ENCODE results near the gene NUAK1.

The NUAK1 gene

DNA sequence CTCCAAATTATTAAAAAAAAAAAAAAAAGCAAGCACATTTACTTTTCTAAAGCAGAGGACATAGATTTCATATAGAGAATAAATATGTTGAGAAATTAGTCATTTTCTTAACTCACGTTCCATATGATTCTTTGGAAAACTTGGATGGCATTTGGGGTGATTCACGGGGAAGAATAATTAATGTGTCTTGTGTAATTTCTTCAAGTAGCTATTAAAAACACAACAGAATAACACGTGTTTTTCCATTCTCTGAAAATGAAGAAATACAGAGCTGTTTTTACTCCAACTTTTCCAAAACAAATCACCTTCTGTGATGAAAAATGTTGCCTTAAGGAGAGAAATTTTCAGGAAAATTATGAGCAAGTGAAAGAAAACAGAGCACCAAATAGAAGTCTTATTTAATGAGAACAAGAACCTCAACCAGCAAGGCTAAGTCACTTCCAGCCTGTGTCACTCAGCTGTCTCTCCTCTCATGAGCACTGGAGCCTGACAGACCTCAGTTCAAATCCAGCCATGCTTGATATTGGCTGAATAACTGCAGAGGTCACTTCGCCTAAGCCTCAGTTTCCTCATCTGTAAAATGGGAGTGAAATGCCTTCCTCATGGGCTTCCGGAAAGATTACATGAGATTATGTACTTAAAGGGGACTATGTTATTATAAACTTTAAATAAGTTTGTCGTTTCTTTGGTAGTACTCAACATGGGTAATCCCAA, 42.8 kb upstream of the NUAK1 start:
- no peak for TF ChIP-seq TCF4 (CRISPR knock-in tag; IDR thresholded peaks at IDR 0.05; ENCODE audit: borderline replicate concordance)
- TF ChIP-seq, protein P1, sequence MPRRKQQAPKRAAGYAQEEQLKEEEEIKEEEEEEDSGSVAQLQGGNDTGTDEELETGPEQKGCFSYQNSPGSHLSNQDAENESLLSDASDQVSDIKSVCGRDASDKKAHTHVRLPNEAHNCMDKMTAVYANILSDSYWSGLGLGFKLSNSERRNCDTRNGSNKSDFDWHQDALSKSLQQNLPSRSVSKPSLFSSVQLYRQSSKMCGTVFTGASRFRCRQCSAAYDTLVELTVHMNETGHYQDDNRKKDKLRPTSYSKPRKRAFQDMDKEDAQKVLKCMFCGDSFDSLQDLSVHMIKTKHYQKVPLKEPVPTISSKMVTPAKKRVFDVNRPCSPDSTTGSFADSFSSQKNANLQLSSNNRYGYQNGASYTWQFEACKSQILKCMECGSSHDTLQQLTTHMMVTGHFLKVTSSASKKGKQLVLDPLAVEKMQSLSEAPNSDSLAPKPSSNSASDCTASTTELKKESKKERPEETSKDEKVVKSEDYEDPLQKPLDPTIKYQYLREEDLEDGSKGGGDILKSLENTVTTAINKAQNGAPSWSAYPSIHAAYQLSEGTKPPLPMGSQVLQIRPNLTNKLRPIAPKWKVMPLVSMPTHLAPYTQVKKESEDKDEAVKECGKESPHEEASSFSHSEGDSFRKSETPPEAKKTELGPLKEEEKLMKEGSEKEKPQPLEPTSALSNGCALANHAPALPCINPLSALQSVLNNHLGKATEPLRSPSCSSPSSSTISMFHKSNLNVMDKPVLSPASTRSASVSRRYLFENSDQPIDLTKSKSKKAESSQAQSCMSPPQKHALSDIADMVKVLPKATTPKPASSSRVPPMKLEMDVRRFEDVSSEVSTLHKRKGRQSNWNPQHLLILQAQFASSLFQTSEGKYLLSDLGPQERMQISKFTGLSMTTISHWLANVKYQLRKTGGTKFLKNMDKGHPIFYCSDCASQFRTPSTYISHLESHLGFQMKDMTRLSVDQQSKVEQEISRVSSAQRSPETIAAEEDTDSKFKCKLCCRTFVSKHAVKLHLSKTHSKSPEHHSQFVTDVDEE (CRISPR knock-in tag; IDR thresholded peaks at IDR 0.05), result no peak
- TF ChIP-seq, protein P2, sequence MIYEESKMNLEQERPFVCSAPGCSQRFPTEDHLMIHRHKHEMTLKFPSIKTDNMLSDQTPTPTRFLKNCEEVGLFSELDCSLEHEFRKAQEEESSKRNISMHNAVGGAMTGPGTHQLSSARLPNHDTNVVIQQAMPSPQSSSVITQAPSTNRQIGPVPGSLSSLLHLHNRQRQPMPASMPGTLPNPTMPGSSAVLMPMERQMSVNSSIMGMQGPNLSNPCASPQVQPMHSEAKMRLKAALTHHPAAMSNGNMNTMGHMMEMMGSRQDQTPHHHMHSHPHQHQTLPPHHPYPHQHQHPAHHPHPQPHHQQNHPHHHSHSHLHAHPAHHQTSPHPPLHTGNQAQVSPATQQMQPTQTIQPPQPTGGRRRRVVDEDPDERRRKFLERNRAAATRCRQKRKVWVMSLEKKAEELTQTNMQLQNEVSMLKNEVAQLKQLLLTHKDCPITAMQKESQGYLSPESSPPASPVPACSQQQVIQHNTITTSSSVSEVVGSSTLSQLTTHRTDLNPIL (CRISPR knock-in tag; IDR thresholded peaks at IDR 0.05; ENCODE audit: low read depth), result no peak
- TF ChIP-seq, protein P3, sequence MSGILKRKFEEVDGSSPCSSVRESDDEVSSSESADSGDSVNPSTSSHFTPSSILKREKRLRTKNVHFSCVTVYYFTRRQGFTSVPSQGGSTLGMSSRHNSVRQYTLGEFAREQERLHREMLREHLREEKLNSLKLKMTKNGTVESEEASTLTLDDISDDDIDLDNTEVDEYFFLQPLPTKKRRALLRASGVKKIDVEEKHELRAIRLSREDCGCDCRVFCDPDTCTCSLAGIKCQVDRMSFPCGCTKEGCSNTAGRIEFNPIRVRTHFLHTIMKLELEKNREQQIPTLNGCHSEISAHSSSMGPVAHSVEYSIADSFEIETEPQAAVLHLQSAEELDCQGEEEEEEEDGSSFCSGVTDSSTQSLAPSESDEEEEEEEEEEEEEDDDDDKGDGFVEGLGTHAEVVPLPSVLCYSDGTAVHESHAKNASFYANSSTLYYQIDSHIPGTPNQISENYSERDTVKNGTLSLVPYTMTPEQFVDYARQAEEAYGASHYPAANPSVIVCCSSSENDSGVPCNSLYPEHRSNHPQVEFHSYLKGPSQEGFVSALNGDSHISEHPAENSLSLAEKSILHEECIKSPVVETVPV (CRISPR knock-in tag; IDR thresholded peaks at IDR 0.05), result no peak
- TF ChIP-seq ARNTL (CRISPR knock-in tag; IDR thresholded peaks at IDR 0.05; ENCODE audit: borderline replicate concordance, low read depth), result no peak
- TF ChIP-seq ZNF70 (CRISPR knock-in tag; IDR thresholded peaks at IDR 0.05), result no peak
- no peak for TF ChIP-seq SNAI2 (CRISPR knock-in tag; IDR thresholded peaks at IDR 0.05)
- TF ChIP-seq ZFP30 (CRISPR knock-in tag; IDR thresholded peaks at IDR 0.05), result no peak
- TF ChIP-seq ZNF565 (CRISPR knock-in tag; conservative IDR thresholded peaks at IDR 0.05; ENCODE audit: low read depth), result no peak
- TF ChIP-seq, protein P4, sequence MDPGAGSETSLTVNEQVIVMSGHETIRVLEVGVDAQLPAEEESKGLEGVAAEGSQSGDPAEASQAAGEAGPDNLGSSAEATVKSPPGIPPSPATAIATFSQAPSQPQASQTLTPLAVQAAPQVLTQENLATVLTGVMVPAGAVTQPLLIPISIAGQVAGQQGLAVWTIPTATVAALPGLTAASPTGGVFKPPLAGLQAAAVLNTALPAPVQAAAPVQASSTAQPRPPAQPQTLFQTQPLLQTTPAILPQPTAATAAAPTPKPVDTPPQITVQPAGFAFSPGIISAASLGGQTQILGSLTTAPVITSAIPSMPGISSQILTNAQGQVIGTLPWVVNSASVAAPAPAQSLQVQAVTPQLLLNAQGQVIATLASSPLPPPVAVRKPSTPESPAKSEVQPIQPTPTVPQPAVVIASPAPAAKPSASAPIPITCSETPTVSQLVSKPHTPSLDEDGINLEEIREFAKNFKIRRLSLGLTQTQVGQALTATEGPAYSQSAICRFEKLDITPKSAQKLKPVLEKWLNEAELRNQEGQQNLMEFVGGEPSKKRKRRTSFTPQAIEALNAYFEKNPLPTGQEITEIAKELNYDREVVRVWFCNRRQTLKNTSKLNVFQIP (CRISPR knock-in tag; IDR thresholded peaks at IDR 0.05; ENCODE audit: borderline replicate concordance, low read depth), result no peak
- ATAC-seq, result no peak

DNA sequence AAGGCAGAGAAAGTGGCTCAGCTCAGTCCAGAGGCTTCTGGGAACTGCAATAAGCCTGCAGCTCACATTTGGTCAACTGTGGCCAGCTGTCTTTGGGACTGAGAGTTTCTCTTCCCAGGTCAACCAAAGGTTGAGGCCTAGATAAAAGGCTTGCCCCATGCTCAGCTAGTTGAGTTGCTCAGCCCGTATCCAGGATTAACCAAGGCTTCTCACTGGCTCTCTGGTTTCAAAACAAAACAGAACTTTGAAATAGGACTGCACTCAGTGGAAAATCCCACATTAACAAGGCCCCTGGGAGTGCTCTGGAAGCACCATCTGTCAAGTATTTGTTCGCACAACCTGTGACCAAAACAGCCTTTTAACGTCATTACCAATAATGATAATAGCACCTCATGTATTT, 40.3 kb upstream of the NUAK1 start:
- no peak for ATAC-seq
- TF ChIP-seq, protein P2 (CRISPR knock-in tag; IDR thresholded peaks at IDR 0.05; ENCODE audit: low read depth), result no peak
- TF ChIP-seq RARB (CRISPR knock-in tag; IDR thresholded peaks at IDR 0.05), result no peak
- TF ChIP-seq ZNF8 (CRISPR knock-in tag; IDR thresholded peaks at IDR 0.05), result no peak
- TF ChIP-seq, protein P1 (CRISPR knock-in tag; IDR thresholded peaks at IDR 0.05), result no peak
- TF ChIP-seq ZNF565 (CRISPR knock-in tag; conservative IDR thresholded peaks at IDR 0.05; ENCODE audit: low read depth), result no peak

DNA sequence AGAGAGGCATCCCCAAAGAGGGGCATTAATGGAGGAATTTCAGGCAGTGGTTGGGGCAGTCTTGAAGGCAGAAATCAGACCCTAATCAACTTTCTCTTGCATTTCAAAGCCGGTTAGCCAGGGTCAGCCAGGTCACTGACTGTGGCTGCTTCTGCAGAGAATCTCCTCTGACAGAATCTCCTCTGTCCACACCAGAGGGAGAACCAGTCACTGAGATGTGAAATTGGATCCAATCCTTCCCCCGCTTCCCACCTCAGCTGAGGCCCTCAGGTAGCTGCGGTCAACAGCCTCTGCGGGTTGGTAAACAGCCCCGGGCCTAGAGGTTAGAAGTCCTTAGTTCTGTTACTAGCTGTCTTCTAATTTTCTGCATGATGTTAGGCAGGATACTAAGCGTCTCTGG, 39.8 kb upstream of the NUAK1 start:
- ATAC-seq, result no peak
- TF ChIP-seq ESRRG (CRISPR knock-in tag; IDR thresholded peaks at IDR 0.05) (no peak), TCF4 (CRISPR knock-in tag; IDR thresholded peaks at IDR 0.05; ENCODE audit: borderline replicate concordance) (no peak), ZFP3 (CRISPR knock-in tag; IDR thresholded peaks at IDR 0.05) (no peak), ZC3H10 (CRISPR knock-in tag; IDR thresholded peaks at IDR 0.05) (no peak), RARB (CRISPR knock-in tag; IDR thresholded peaks at IDR 0.05) (no peak), OSR1 (CRISPR knock-in tag; IDR thresholded peaks at IDR 0.05) (no peak), TOX (CRISPR knock-in tag; IDR thresholded peaks at IDR 0.05; ENCODE audit: borderline replicate concordance) (no peak), ZFP30 (CRISPR knock-in tag; IDR thresholded peaks at IDR 0.05) (no peak)
- TF ChIP-seq, protein P1 (CRISPR knock-in tag; IDR thresholded peaks at IDR 0.05), result no peak

Measured in SK-N-SH treated with all-trans-retinoic acid at 6 μM for 48 hours (cell line).